H1 (cell line): ENCODE data around the gene LSM14B.

Experiments used
- EZH2 ChIP-seq: fragments of 200-600 bp; sonication (generic); IDR thresholded peaks from 2 replicates; pipeline ENCODE4 v1.7.1; 2012; ENCODE audit warnings: low read depth, mild to moderate bottlenecking, moderate library complexity, low read length, inconsistent platforms; ENCODE audit not compliant: severe bottlenecking
- POLR2A ChIP-seq, 2 experiments: IDR thresholded peaks; 1 replicate in 1 of 2; 2 replicates in 1 of 2; pipeline ENCODE4 v1.6.1; 2011; ENCODE audit warnings: low read depth in 2 of 2, low read length in 2 of 2, mild to moderate bottlenecking in 2 of 2; ENCODE audit errors: control extremely low read depth in 1 of 2
- RAD21 ChIP-seq, 2 experiments: IDR thresholded peaks in 1 of 2; conservative IDR thresholded peaks in 1 of 2; 2 replicates each; pipeline ENCODE4 v1.6.1; 2011; ENCODE audit warnings: low read depth in 2 of 2, low read length in 2 of 2, improper control_type of control experiment in 1 of 2, inconsistent platforms in 1 of 2, mild to moderate bottlenecking in 1 of 2, moderate library complexity in 1 of 2
- RNF2 ChIP-seq: fragments of 200-900, 300-1000 bp; sonication (generic); IDR thresholded peaks from 2 replicates; pipeline ENCODE4 v1.7.1; 2016; ENCODE audit warnings: borderline replicate concordance, low read depth, mild to moderate bottlenecking, antibody characterized with exemption, low read length; ENCODE audit not compliant: poor library complexity, severe bottlenecking; ENCODE audit errors: missing control alignments
- TF ChIP-seq, protein P1 (sequence below), 3 experiments: IDR thresholded peaks; 1 replicate in 2 of 3; 2 replicates in 1 of 3; pipeline versions ENCODE4 v1.5.1 to v1.6.1; 2011; ENCODE audit warnings: low read length in 3 of 3, mild to moderate bottlenecking in 3 of 3, inconsistent platforms in 2 of 3, low read depth in 1 of 3, moderate library complexity in 1 of 3; ENCODE audit not compliant: insufficient read depth in 1 of 3; ENCODE audit errors: control extremely low read depth in 1 of 3

DNA sequence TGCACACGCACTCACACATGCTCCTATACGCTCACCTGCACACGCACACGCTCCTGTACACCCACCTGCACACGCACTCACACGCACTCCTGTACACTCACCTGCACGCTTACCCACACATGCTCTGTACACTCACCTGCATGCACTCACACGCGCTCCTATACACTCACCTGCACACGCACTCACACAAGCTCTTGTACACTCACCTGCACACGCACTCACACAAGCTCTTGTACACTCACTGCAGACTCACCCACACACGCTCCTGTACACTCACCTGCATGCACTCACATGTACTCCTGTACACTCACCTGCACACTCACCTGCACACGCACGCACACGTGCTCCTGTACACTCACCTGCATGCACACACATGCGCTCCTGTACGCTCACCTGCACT lies 34.6 kb upstream of the LSM14B start:
- TF ChIP-seq POLR2A (IDR thresholded peaks at IDR 0.05; ENCODE audit: control extremely low read depth in 1 of 2, low read depth in 2 of 2, low read length in 2 of 2) (no peak), RAD21 (IDR thresholded peaks at IDR 0.05 in 1 of 2, conservative IDR thresholded peaks at IDR 0.05 in 1 of 2; ENCODE audit: low read depth in 2 of 2, low read length in 2 of 2) (no peak), RNF2 (no peak), EZH2 (no peak)
- TF ChIP-seq, protein P1, sequence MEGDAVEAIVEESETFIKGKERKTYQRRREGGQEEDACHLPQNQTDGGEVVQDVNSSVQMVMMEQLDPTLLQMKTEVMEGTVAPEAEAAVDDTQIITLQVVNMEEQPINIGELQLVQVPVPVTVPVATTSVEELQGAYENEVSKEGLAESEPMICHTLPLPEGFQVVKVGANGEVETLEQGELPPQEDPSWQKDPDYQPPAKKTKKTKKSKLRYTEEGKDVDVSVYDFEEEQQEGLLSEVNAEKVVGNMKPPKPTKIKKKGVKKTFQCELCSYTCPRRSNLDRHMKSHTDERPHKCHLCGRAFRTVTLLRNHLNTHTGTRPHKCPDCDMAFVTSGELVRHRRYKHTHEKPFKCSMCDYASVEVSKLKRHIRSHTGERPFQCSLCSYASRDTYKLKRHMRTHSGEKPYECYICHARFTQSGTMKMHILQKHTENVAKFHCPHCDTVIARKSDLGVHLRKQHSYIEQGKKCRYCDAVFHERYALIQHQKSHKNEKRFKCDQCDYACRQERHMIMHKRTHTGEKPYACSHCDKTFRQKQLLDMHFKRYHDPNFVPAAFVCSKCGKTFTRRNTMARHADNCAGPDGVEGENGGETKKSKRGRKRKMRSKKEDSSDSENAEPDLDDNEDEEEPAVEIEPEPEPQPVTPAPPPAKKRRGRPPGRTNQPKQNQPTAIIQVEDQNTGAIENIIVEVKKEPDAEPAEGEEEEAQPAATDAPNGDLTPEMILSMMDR (IDR thresholded peaks at IDR 0.05; ENCODE audit: control extremely low read depth in 1 of 3, insufficient read depth in 1 of 3, low read depth in 1 of 3, low read length in 3 of 3) = no peak
